ENCODE data around the gene EHD2.
"Not testable (repeated sequence)": the region's sequence is repeated elsewhere in the genome, so short reads cannot be mapped to it uniquely, and the experiment has no call there.

Gene EHD2

DNA sequence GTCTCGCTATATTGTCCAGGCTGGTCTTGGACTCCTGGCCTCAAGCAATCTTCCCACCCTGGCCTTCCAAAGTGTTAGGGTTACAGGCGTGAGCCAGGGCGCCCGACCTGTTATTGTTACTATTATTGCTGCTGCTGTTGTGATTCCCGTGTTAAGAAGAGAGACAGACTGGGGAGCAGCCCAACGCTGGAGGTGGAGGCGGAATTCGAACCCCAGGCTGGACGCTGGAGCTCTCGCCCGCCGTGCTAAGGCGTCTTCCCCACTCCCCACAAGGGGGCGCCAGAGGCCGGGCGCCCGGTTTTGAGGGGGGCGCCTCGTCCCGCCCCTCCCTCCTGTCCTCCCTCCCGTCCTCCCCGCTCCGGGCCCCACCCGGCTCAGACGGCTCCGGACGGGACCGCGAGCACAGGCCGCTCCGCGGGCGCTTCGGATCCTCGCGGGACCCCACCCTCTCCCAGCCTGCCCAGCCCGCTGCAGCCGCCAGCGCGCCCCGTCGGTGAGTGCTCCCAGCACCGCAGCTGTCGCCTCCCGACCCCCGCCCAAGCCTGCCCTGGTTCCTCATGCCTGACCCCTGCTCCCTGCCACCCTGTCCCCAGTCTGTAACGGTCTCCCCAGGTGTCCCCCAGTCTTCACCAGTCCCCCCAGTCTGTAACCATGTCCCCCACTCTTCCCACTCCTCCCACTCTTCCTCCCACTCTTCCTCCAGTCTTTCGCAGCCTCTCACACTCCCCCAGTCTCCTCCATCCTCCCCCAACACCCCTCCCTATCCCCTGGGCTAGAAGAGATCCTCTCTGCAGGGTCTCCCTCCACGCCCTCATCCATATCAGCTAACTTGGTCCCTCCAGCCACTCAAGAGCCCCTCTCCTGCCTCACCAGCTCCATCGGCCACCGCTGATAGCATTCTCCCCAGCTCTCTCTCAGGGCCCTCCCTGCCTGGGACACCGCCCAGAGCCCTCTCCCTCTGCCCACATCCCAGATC lies at the start of gene EHD2:
Gene EHD2 (plus strand): TSS at position 377 of the 976 bp plus-strand sequence. CDS start 3,191 bp downstream, outside the sequence.
- DNase-seq (ENCODE audit: low read depth), result peak; percentile 84
- TF ChIP-seq CTCF (IDR thresholded peaks at IDR 0.05; ENCODE audit: low read length, missing control alignments), result peak; percentile 76
- H3K4me3 ChIP-seq (replicated peaks; ENCODE audit: low read depth, low read length), result peak within 1 kb of the TSS; percentile 94

GRCh38 chr19:47663435-47663910 lies 49.7 kb upstream of the EHD2 start:
- peak; percentile 90 for DNase-seq (ENCODE audit: low read depth)
- no peak for TF ChIP-seq CTCF (IDR thresholded peaks at IDR 0.05; ENCODE audit: low read length, missing control alignments)
- H3K4me3 ChIP-seq (replicated peaks; ENCODE audit: low read depth, low read length), result no peak overlapping the region

DNA sequence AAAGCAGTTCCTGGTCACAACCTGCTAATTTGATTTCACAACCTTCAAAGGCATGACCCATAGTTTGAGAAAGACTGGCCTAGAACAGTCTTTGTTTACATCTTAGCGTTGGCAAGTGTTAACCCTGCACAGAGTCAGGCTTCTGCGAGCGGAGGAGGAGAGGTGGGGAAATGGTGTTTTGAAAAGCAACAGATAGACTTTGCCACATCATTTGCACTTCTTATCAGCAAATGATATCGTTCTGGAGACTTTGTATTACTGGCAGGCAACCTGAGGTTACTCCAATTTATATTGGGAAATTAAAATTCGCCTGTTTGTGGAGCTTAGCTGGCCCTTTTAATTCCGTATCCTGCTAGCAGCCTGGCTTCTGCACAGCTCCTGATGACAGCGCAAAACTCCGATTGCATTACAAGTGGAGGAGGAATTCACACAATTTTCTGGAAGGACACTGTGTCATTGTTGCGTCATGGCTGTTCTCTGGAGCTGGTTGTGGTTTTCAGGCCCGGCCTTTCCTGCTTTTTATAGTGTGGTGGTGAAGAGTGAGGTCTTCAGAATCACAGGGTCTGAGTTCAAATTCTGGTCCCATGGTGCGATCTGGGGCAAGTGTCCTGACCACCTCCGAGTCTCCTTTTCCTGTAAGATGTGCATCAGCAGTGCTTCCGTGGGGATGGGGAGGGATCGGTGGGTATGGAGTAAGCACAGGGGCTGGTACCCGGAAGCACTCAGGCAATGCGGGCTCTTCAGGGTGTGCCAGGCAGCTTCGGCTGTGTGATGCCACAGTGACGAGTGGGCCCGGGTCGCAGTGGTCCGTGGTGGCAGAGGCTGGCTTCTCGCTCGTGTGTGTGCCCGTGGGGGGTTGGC lies 49.1 kb upstream of the EHD2 start:
- no peak for TF ChIP-seq CTCF (IDR thresholded peaks at IDR 0.05; ENCODE audit: low read length, missing control alignments)
- no peak overlapping the region for H3K4me3 ChIP-seq (replicated peaks; ENCODE audit: low read depth, low read length)
- DNase-seq (ENCODE audit: low read depth), result peak; percentile 100

GRCh38 chr19:47668556-47668955 lies 44.7 kb upstream of the EHD2 start:
- not testable (repeated sequence) for DNase-seq (ENCODE audit: low read depth); H3K4me3 ChIP-seq (replicated peaks; ENCODE audit: low read depth, low read length)

GRCh38 chr19:47670736-47671135 lies 42.5 kb upstream of the EHD2 start:
- DNase-seq (ENCODE audit: low read depth), result no peak
- no peak for TF ChIP-seq CTCF (IDR thresholded peaks at IDR 0.05; ENCODE audit: low read length, missing control alignments)
- H3K4me3 ChIP-seq (replicated peaks; ENCODE audit: low read depth, low read length), result no peak overlapping the region

- no peak overlapping the region for H3K4me3 ChIP-seq (replicated peaks; ENCODE audit: low read depth, low read length)
- TF ChIP-seq CTCF (IDR thresholded peaks at IDR 0.05; ENCODE audit: low read length, missing control alignments), result no peak
- no peak for DNase-seq (ENCODE audit: low read depth)
Measured at GRCh38 chr19:47671499-47671898, 41.7 kb upstream of the EHD2 start.

GRCh38 chr19:47673426-47673825 lies 39.8 kb upstream of the EHD2 start:
- H3K4me3 ChIP-seq (replicated peaks; ENCODE audit: low read depth, low read length), result no peak overlapping the region
- DNase-seq (ENCODE audit: low read depth), result no peak
- no peak for TF ChIP-seq CTCF (IDR thresholded peaks at IDR 0.05; ENCODE audit: low read length, missing control alignments)

Measured in fibroblast of pulmonary artery (primary cell).